HG03280 (cell line): ENCODE results near the gene GPAT3.
A peak's percentile ranks its signal among the peaks of the same experiment; 100 is the strongest.

ENCODE experiments used
- ATAC-seq: cut with Tn5 transposase; IDR thresholded peaks from one replicate; pipeline ENCODE4 v1.9.1; 2021; ENCODE audit warnings: mild to moderate bottlenecking, moderate library complexity; ENCODE audit not compliant: unreplicated experiment

The GPAT3 gene

DNA sequence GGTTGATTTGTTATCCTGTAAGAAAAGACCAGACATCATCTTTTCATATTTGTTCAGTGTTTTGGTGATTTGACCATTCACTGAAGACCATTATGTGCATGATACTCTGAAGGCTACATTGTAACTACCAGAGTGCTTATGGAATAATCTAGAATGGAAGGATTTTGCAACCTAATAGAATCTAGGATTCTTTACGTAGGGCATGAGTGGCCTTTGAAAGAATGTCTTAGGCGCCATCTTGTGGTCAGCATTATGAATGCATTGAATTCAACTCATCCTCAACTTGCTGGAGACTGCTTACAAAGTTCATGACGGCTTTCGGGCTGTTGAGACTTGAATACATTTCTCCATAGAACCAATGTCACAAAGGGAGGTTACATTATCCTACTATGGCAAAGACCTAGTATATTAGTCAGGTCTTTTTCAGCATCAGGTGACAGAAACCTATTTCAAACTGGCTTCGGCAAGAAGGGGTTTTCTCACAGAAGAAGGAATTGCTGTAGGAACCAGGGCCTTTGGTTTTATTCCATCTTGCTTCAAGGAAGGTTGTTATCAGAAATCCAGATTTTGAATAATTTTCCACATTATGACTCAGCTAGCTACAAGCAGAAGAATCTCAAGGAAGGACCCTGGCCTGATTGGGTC is 104.1 kb downstream of the GPAT3 start:
- ATAC-seq, result no peak

DNA sequence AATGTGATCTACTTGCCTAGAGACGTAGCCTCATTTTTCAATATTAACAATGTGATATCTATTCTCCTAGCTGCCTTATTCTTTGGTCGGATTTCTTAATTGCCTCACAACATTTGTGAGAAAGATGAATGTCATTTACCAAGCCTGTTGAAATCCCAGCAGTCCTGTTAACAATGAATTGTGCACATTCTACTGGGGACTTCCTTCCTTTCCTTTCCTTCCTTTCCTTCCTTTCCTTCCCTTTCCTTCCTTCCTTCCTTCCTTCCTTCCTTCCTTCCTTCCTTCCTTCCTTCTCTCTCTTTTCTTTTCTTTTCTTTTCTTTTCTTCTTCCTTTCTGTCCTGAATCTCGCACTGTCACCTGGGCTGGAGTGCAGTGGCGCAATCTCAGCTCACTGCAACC is 107.1 kb downstream of the GPAT3 start:
- ATAC-seq, result no peak

DNA sequence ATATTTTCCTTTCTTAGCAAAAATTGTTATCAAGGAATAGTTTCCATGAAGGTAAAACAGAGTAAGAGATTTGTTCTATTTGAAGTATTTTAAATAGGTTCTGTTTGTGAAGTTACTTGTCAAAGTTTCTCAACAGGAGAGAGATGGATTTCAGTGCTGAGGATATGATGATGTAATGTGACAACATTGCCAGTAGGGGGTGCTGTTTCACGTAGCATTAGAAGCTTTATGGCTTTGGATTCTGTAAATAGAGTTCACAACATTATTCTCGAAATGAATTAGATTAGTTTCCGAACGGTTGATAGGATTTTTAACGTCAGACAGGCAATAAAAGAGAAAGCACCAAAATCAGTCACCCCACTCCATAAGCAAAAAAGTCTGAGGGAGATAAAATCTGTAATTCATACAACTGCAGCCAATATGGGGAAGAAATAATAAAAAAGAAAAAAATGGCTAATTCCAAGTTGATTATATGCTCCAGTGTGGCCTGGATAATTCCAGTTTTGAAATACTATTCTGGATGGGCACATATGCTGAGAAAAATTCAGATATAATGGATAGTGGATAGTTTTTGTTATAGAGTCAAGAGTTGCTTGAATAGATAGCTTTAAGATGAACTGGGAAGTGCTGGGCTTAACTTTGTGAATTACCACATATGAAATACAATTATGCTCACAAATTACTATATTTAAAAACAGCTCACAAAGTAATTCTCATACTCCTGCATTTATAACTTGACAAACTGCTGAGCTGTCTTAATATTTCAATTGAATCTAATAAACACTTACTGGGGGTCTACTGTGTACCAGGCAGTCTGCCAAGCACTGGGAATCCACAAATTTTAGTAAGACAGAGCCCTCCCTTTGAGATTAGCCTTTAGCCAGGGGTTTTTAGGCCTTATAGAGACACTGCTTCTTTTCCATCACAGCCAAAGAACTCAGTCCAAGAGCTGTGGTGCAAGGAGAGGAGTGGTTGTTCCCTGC is 109.1 kb downstream of the GPAT3 start:
- ATAC-seq, result peak; percentile 57

DNA sequence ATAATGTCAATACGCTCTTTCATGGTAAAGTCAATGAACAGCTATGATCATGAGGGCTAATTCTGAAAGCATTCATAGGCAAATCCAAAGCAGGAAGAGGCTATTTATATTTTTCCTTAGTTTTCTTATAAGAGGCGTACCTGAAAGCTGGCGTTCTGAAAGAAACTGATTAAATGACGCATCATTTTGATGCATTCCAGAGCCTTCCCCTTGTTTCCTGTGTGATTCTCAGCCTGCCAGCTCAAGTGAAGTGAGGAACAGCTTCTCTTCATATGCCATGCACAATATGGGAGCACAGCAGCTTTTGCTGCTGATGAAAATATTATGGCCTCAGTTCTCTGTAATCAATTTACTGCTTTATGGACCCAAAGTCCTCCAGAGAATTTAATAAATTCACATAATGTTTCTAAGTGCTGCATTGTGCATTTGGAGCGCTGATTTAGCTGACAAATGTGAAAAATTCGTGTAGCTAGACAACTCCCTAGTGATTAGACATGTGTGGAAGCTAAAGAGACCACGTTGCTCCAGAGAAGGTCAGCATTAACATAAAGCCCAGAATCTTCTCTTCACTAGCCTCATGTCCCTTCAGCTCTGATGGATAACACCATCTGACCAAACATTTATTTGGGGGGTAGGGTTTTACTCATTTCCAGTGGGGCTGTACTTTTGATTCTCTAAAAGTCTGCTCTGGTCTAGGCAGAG is 110.8 kb downstream of the GPAT3 start:
- no peak for ATAC-seq

DNA sequence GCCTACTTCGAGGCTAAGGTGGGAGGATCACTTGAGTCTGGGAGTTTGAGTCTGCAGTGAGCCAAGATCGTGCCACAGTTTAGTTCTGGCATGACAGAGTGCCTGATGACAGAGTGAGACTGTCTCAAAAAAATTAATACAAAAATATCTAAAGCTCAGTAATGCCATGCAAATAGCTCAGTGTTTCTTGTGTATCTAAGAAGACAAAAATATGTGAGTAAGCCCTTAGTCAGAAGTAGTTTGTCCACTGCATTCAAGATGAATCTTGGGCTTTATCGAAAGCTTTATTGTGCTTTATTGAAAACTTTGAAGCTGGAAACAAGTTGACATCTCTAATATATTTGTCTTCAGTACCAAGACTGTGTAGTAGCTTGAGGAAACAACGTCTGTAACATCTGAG is 115.9 kb downstream of the GPAT3 start:
- ATAC-seq, result no peak
